ENCODE data around the gene KRT27. TPM values are rescaled to one million over a fixed set of nuclear protein-coding genes. Genes with fewer than 3 reads are reported as not detected.

Gene KRT27
- total RNA-seq, 1 donor from 2014 or later = not detected

DNA sequence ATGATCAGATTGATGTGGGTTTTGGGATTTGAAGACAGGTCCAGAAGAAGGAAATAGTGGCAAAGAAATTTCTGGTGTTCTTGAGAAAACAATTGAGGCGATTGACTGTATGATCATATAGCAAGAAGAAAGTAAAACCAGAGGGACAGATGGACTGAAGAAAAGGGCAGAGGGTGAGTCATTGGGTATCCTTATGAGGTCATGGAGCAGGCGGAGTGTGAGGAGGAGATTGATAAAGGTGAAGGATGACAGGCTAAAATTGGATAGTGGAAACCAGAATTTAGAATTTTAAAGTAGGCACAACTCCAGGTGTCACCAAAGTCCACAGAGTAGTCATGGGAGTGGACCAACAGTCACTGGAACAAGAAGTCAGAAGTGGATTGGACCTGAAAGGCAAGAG lies 18.8 kb upstream of the KRT27 start:
- Mint-ChIP-seq H3K27me3 (ENCODE audit: insufficient read depth, low read depth) (peaks cover 13% of the 10 kb centered on the region), H3K36me3 (no peaks in the 10 kb centered on the region), H3K9me3 (no peaks in the 10 kb centered on the region), H3K4me1 (peaks cover 3% of the 10 kb centered on the region), H3K4me3 (no peak overlapping the region), H3K27ac (no peak overlapping the region)
- Histone ChIP-seq H4K20me1 (ENCODE audit: low read depth) (no peaks in the 10 kb centered on the region), H2AFZ (replicated peaks) (no peak overlapping the region), H3K9ac (no peak overlapping the region), H3F3A (ENCODE audit: low read depth) (no peaks in the 10 kb centered on the region), H3K36me3 (no peaks in the 10 kb centered on the region), H3K27me3 (peaks cover 73% of the 10 kb centered on the region), H3K4me3 (no peak overlapping the region), H3K27ac (no peak overlapping the region), H3K4me2 (no peak overlapping the region), H3K79me2 (ENCODE audit: low read depth) (no peaks in the 10 kb centered on the region), H3K4me1 (no peaks in the 10 kb centered on the region), H3K9me3 (ENCODE audit: low read depth) (no peaks in the 10 kb centered on the region)
- TF ChIP-seq, protein P1, sequence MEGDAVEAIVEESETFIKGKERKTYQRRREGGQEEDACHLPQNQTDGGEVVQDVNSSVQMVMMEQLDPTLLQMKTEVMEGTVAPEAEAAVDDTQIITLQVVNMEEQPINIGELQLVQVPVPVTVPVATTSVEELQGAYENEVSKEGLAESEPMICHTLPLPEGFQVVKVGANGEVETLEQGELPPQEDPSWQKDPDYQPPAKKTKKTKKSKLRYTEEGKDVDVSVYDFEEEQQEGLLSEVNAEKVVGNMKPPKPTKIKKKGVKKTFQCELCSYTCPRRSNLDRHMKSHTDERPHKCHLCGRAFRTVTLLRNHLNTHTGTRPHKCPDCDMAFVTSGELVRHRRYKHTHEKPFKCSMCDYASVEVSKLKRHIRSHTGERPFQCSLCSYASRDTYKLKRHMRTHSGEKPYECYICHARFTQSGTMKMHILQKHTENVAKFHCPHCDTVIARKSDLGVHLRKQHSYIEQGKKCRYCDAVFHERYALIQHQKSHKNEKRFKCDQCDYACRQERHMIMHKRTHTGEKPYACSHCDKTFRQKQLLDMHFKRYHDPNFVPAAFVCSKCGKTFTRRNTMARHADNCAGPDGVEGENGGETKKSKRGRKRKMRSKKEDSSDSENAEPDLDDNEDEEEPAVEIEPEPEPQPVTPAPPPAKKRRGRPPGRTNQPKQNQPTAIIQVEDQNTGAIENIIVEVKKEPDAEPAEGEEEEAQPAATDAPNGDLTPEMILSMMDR (IDR thresholded peaks at IDR 0.05) = no peak
- TF ChIP-seq EZH2 (IDR thresholded peaks at IDR 0.05) = no peak
- TF ChIP-seq EZH2phosphoT487 (IDR thresholded peaks at IDR 0.05) = no peak
- DNase-seq (ENCODE audit: low spot score) = no peak

DNA sequence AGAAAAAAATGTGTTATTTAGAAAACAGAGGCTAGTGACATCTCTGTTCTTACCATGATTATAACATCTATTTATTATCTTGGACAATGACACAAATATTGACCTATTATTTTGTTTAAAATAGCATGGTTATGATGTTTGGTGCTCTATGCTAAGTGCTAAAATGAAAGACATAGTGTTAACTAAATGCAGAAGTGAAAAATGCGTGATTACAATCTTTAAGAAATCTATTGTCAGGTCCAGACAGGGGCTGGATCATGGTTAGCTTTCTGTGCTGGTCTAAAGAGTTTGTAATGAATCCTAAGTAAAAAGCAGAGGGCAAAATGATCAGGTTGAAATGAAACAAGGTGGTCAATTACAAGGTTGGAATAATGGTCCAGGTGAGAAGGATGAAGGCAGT lies 18.0 kb upstream of the KRT27 start:
- Mint-ChIP-seq H3K36me3 (no peaks in the 10 kb centered on the region), H3K4me1 (peaks cover 3% of the 10 kb centered on the region), H3K4me3 (no peak overlapping the region), H3K27me3 (ENCODE audit: insufficient read depth, low read depth) (peaks cover 15% of the 10 kb centered on the region), H3K9me3 (no peaks in the 10 kb centered on the region), H3K27ac (no peak overlapping the region)
- Histone ChIP-seq H3K27ac (no peak overlapping the region), H3K27me3 (peaks cover 66% of the 10 kb centered on the region), H3K79me2 (ENCODE audit: low read depth) (no peaks in the 10 kb centered on the region), H3K36me3 (no peaks in the 10 kb centered on the region), H3K4me1 (no peaks in the 10 kb centered on the region), H2AFZ (replicated peaks) (no peak overlapping the region), H3K4me3 (no peak overlapping the region), H3K9me3 (ENCODE audit: low read depth) (no peaks in the 10 kb centered on the region), H3K4me2 (no peak overlapping the region), H3K9ac (no peak overlapping the region), H4K20me1 (ENCODE audit: low read depth) (no peaks in the 10 kb centered on the region), H3F3A (ENCODE audit: low read depth) (no peaks in the 10 kb centered on the region)
- no peak for TF ChIP-seq EZH2 (IDR thresholded peaks at IDR 0.05)
- TF ChIP-seq EZH2phosphoT487 (IDR thresholded peaks at IDR 0.05) = no peak
- TF ChIP-seq, protein P1 (IDR thresholded peaks at IDR 0.05) = no peak
- no peak for DNase-seq (ENCODE audit: low spot score)

DNA sequence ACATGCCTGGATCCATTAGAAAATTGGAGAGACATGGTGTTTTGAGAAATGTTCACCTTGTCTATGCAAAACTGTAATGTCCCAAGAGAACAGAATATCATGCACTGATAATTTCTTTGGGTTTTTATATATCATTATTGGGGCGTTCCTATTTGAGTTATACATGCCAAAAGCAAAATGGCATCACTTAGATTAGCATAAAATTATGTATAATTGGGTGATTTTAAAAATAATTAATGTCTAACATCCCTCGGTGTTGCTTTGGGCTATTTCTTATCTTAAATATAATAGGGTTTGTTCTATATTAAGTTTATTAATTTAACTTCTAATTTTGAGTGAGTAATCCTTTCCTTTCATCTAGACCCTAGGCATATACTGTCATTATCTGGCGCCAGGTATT lies 17.5 kb upstream of the KRT27 start, which contains the start of gene KRT28:
KRT28 (minus strand) TSS at position 101 of the 400 bp plus-strand sequence; CDS start at position 35, 66 bp downstream.
- H3K79me2 ChIP-seq (ENCODE audit: low read depth) = no peaks in the 10 kb centered on the region
- DNase-seq (ENCODE audit: low spot score) = no peak
- H3K36me3 Mint-ChIP-seq = no peaks in the 10 kb centered on the region
- no peak within 1 kb of the TSS for H3K9ac ChIP-seq
- no peak within 1 kb of the TSS for H3K27ac Mint-ChIP-seq
- no peaks in the 10 kb centered on the region for H3K4me1 ChIP-seq
- no peak within 1 kb of the TSS for H3K4me2 ChIP-seq
- peaks cover 3% of the 10 kb centered on the region for H3K4me1 Mint-ChIP-seq
- peaks cover 60% of the 10 kb centered on the region for H3K27me3 ChIP-seq
- H2AFZ ChIP-seq (replicated peaks) = no peak within 1 kb of the TSS
- no peaks in the 10 kb centered on the region for H3K36me3 ChIP-seq
- H3F3A ChIP-seq (ENCODE audit: low read depth) = no peaks in the 10 kb centered on the region
- H3K9me3 ChIP-seq (ENCODE audit: low read depth) = no peaks in the 10 kb centered on the region
- no peak within 1 kb of the TSS for H3K4me3 ChIP-seq
- no peak for TF ChIP-seq EZH2phosphoT487 (IDR thresholded peaks at IDR 0.05)
- TF ChIP-seq EZH2 (IDR thresholded peaks at IDR 0.05) = no peak
- H3K4me3 Mint-ChIP-seq = no peak within 1 kb of the TSS
- no peaks in the 10 kb centered on the region for H4K20me1 ChIP-seq (ENCODE audit: low read depth)
- no peak within 1 kb of the TSS for H3K27ac ChIP-seq
- peaks cover 11% of the 10 kb centered on the region for H3K27me3 Mint-ChIP-seq (ENCODE audit: insufficient read depth, low read depth)
- H3K9me3 Mint-ChIP-seq = no peaks in the 10 kb centered on the region

DNA sequence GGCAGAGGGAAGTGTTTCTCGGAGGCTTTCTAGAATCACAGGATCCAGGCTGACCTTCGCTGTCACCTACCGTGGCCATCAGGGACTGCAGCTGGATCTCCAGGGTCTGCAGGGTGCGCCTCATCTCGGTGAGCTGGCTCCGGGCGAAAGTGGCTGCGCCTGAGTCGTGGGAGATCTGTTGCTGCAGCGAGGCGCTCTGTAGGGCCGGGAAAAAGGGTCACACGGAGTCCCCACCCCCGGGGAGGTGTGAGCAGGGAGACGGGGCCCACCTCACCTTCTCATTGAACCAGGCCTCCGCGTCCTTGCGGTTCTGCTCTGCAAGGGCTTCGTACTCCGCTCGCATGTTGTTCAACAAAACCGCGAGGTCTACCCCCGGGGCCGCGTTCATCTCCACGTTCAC lies 14.5 kb upstream of the KRT27 start:
- Histone ChIP-seq H3K36me3 (no peaks in the 10 kb centered on the region), H3K9ac (no peak overlapping the region), H3K4me1 (no peaks in the 10 kb centered on the region), H4K20me1 (ENCODE audit: low read depth) (no peaks in the 10 kb centered on the region), H3K79me2 (ENCODE audit: low read depth) (no peaks in the 10 kb centered on the region), H3K27ac (no peak overlapping the region), H3K4me2 (no peak overlapping the region), H2AFZ (replicated peaks) (no peak overlapping the region), H3K4me3 (no peak overlapping the region), H3K27me3 (peaks cover 45% of the 10 kb centered on the region), H3K9me3 (ENCODE audit: low read depth) (no peaks in the 10 kb centered on the region), H3F3A (ENCODE audit: low read depth) (no peaks in the 10 kb centered on the region)
- no peaks in the 10 kb centered on the region for H3K36me3 Mint-ChIP-seq
- H3K4me1 Mint-ChIP-seq = peaks cover 3% of the 10 kb centered on the region
- H3K27me3 Mint-ChIP-seq (ENCODE audit: insufficient read depth, low read depth) = peaks cover 7% of the 10 kb centered on the region
- DNase-seq (ENCODE audit: low spot score) = no peak
- H3K27ac Mint-ChIP-seq = no peak overlapping the region
- no peaks in the 10 kb centered on the region for H3K9me3 Mint-ChIP-seq
- H3K4me3 Mint-ChIP-seq = no peak overlapping the region
- TF ChIP-seq EZH2 (IDR thresholded peaks at IDR 0.05) (no peak), EZH2phosphoT487 (IDR thresholded peaks at IDR 0.05) (no peak)
- TF ChIP-seq, protein P1 (IDR thresholded peaks at IDR 0.05) = no peak
